Trophoblast cell (in vitro differentiated cells and primary cell): Measurements from ENCODE around the gene RNASEL.

Experiments
- DNase-seq, 2 donors: peaks; one replicate each; pipeline ENCODE4 v3.0.0-alpha.2; 2016
- H2AFZ ChIP-seq: 2 replicates; pipeline ENCODE4 v1.6.1; 2013; ENCODE audit warnings: low read length, moderate library complexity, mild to moderate bottlenecking; ENCODE audit not compliant: insufficient read depth, poor library complexity
- H2AK5ac ChIP-seq: 2 replicates; pipeline ENCODE4 v1.6.1; 2013; ENCODE audit warnings: mild to moderate bottlenecking, low read length
- H2BK120ac ChIP-seq: 2 replicates; pipeline ENCODE4 v1.6.1; 2013; ENCODE audit warnings: low read length, mild to moderate bottlenecking, moderate library complexity; ENCODE audit not compliant: insufficient read depth, poor library complexity
- H2BK12ac ChIP-seq: 2 replicates; pipeline ENCODE4 v1.6.1; 2013; ENCODE audit warnings: mild to moderate bottlenecking, low read length, moderate library complexity
- H2BK5ac ChIP-seq: 2 replicates; pipeline ENCODE4 v1.6.1; 2013; ENCODE audit warnings: low read length, low read depth, moderate library complexity, mild to moderate bottlenecking; ENCODE audit not compliant: poor library complexity
- H3K14ac ChIP-seq: 2 replicates; pipeline ENCODE4 v1.6.1; 2013; ENCODE audit warnings: mild to moderate bottlenecking, low read length
- H3K18ac ChIP-seq: 2 replicates; pipeline ENCODE4 v1.6.1; 2013; ENCODE audit warnings: mild to moderate bottlenecking, low read length
- H3K23ac ChIP-seq: 2 replicates; pipeline ENCODE4 v1.6.1; 2013; ENCODE audit warnings: low read length
- H3K27ac ChIP-seq: 2 replicates; pipeline ENCODE4 v1.5.1; 2013; ENCODE audit warnings: low read depth, mild to moderate bottlenecking, inconsistent platforms, low read length, moderate library complexity
- H3K27me3 ChIP-seq: 2 replicates; pipeline ENCODE4 v1.6.1; 2013; ENCODE audit warnings: inconsistent platforms, mild to moderate bottlenecking, low read length, moderate library complexity; ENCODE audit not compliant: insufficient read depth
- H3K36me3 ChIP-seq, 2 experiments: 1 replicate in 1 of 2; 2 replicates in 1 of 2; pipeline ENCODE4 v1.6.1; 2013; ENCODE audit warnings: low read length in 2 of 2, mild to moderate bottlenecking in 2 of 2, moderate library complexity in 1 of 2; ENCODE audit not compliant: insufficient read depth in 2 of 2, control insufficient read depth in 1 of 2
- H3K4ac ChIP-seq: 2 replicates; pipeline ENCODE4 v1.6.1; 2013; ENCODE audit warnings: low read depth, mild to moderate bottlenecking, low read length, moderate library complexity
- H3K4me1 ChIP-seq, 2 experiments: 1 replicate in 1 of 2; 2 replicates in 1 of 2; pipeline ENCODE4 v1.6.1; 2013; ENCODE audit warnings: low read length in 2 of 2, mild to moderate bottlenecking in 2 of 2, moderate library complexity in 1 of 2; ENCODE audit not compliant: insufficient read depth in 2 of 2, control insufficient read depth in 1 of 2
- H3K4me2 ChIP-seq: 2 replicates; pipeline ENCODE4 v1.6.1; 2013; ENCODE audit warnings: inconsistent platforms, mild to moderate bottlenecking, low read length, moderate library complexity
- H3K4me3 ChIP-seq: 2 replicates; pipeline ENCODE4 v1.5.1; 2013; ENCODE audit warnings: mild to moderate bottlenecking, low read depth, low read length, inconsistent platforms
- H3K79me1 ChIP-seq: one replicate; pipeline ENCODE4 v1.6.1; 2013; ENCODE audit warnings: low read length
- H3K79me2 ChIP-seq: 2 replicates; pipeline ENCODE4 v1.6.1; 2013; ENCODE audit warnings: low read length, mild to moderate bottlenecking; ENCODE audit not compliant: control insufficient read depth, insufficient read depth, poor library complexity
- H3K9ac ChIP-seq: 2 replicates; pipeline ENCODE4 v1.6.1; 2013; ENCODE audit warnings: mild to moderate bottlenecking, low read length
- H3K9me3 ChIP-seq: 2 replicates; pipeline ENCODE4 v1.6.1; 2013; ENCODE audit warnings: low read depth, mild to moderate bottlenecking, control low read depth, inconsistent platforms, low read length; ENCODE audit not compliant: insufficient read depth
- H4K12ac ChIP-seq: 2 replicates; pipeline ENCODE4 v1.6.1; 2013; ENCODE audit warnings: low read depth, mild to moderate bottlenecking, low read length, moderate library complexity
- H4K8ac ChIP-seq: 2 replicates; pipeline ENCODE4 v1.6.1; 2013; ENCODE audit warnings: low read depth, mild to moderate bottlenecking, low read length, moderate library complexity
- H4K91ac ChIP-seq: one replicate; pipeline ENCODE4 v1.6.1; 2013; ENCODE audit warnings: low read depth, mild to moderate bottlenecking, low read length, moderate library complexity
- WGBS: extraction: QIAGEN DNeasy Blood & Tissue Kit; methylation state at CpG from one replicate; pipeline ENCODE4 v1.1.7; 2013; ENCODE audit warnings: missing lambda C conversion rate; ENCODE audit not compliant: insufficient read length, insufficient coverage; ENCODE audit errors: extremely low coverage; 5-methylcytosine and 5-hydroxymethylcytosine counted together

The RNASEL gene

GRCh38 chr1:182610606-182611194, 21.6 kb upstream of the RNASEL start:
- no peak overlapping the region for H3K4ac ChIP-seq
- peak overlapping the region; percentile 10 for H2BK120ac ChIP-seq
- H3K14ac ChIP-seq, result no peak overlapping the region
- no peak overlapping the region for H3K9ac ChIP-seq
- no peaks in the 10 kb centered on the region for H3K9me3 ChIP-seq
- no peak overlapping the region for H4K8ac ChIP-seq
- no peak overlapping the region for H2AFZ ChIP-seq
- H3K4me2 ChIP-seq, result no peak overlapping the region
- WGBS, result no CpG with 5 or more reads among the region's 6 CpGs
- H3K79me1 ChIP-seq, result peaks cover 30% of the 10 kb centered on the region
- DNase-seq, result no peak
- no peaks in the 10 kb centered on the region for H3K27me3 ChIP-seq
- H3K27ac ChIP-seq, result no peak overlapping the region
- H3K4me1 ChIP-seq, result peaks cover 28% of the 10 kb centered on the region in 2 experiments
- H3K23ac ChIP-seq, result no peak overlapping the region
- H3K18ac ChIP-seq, result no peak overlapping the region
- no peaks in the 10 kb centered on the region for H3K36me3 ChIP-seq
- peaks cover 11% of the 10 kb centered on the region for H3K79me2 ChIP-seq
- no peak overlapping the region for H3K4me3 ChIP-seq
- H4K12ac ChIP-seq, result no peak overlapping the region
- peak overlapping the region; percentile 32 for H2BK12ac ChIP-seq
- H4K91ac ChIP-seq, result peak overlapping the region; percentile 41
- H2AK5ac ChIP-seq, result peak overlapping the region; percentile 7
- H2BK5ac ChIP-seq, result no peak overlapping the region

DNA sequence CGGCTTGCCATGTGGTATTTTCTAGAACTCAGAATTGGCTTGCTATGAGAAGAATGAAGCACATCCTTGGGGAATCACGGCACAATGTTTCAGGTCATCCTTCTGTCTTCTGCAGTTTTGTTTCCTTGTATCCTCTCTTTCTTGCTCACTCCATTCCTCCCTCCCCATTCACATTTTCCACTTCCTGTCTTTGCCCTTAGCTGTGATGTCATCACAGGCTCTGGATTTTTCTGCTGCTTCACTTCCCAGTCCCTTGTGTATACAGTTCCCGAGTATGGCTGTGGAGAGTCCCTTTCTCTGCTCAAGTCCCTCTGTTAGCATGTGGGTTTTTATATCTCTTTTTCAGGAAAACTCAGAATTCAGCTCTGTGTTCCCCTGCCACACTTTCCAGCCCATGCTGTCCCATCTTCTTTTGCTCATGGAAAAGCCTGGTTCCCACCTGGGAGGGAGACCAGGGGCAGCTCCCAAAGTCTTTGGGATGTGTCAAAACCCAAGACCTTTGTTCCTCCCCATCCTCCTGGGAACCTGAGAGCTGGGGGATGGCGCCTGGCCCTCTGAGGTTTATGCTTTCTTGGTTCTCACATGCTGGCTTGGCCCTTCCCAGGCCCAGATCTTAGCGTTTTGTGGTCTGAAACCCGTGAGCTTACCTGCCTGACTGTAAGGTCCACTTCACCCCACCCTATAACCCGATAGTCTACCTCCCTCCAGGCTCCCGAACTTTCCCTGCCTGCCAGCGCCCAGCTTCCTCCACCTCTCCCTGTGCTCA, 20.0 kb upstream of the RNASEL start:
- Histone ChIP-seq H2AFZ (peak overlapping the region; percentile 66), H4K8ac (peak overlapping the region; percentile 50), H3K27me3 (no peaks in the 10 kb centered on the region), H2AK5ac (peak overlapping the region; percentile 59), H3K4me2 (no peak overlapping the region), H3K27ac (no peak overlapping the region), H2BK12ac (peak overlapping the region; percentile 63), H3K9ac (no peak overlapping the region), H4K91ac (peak overlapping the region; percentile 86), H3K79me2 (peaks cover 2% of the 10 kb centered on the region), H3K14ac (peak overlapping the region; percentile 76), H3K4ac (no peak overlapping the region), H3K9me3 (no peaks in the 10 kb centered on the region), H3K36me3 (no peaks in the 10 kb centered on the region), H3K23ac (no peak overlapping the region), H2BK5ac (peak overlapping the region; percentile 67), H3K18ac (peak overlapping the region; percentile 54), H3K79me1 (peaks cover 19% of the 10 kb centered on the region), H3K4me3 (no peak overlapping the region), H3K4me1 (peaks cover 21 to 24% of the 10 kb centered on the region in 2 experiments), H2BK120ac (peak overlapping the region; percentile 70), H4K12ac (peak overlapping the region; percentile 27)
- WGBS, result no CpG with 5 or more reads among the region's 9 CpGs
- DNase-seq, result peak; percentile 22 to 63

DNA sequence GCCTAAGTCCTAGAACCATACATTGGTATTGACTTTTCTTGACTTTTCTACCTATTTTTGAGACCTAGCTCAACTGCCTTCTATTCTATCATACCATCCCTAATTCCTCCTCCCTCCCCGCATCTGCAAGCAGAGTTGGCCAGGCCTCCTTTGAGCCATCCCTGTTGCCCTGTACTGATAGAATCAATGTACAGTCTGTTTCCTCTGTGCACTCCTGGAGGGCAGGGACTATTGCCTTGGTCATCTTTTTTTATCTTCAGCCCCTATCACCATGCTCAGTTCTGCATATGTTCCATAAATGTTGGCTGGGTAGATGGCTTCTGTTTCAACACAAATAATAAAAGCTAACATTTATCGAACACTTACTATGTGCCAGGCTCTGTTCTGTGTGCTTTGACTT, 19.2 kb upstream of the RNASEL start:
- H4K8ac ChIP-seq, result no peak overlapping the region
- H3K4me2 ChIP-seq, result no peak overlapping the region
- H3K79me1 ChIP-seq, result peaks cover 20% of the 10 kb centered on the region
- H2BK5ac ChIP-seq, result no peak overlapping the region
- no peak overlapping the region for H4K12ac ChIP-seq
- H3K4ac ChIP-seq, result no peak overlapping the region
- H2BK120ac ChIP-seq, result no peak overlapping the region
- H3K79me2 ChIP-seq, result peaks cover 7% of the 10 kb centered on the region
- no peak overlapping the region for H3K23ac ChIP-seq
- no peak overlapping the region for H3K9ac ChIP-seq
- no peak overlapping the region for H3K14ac ChIP-seq
- no peak overlapping the region for H3K27ac ChIP-seq
- no peak overlapping the region for H3K18ac ChIP-seq
- H3K9me3 ChIP-seq, result no peaks in the 10 kb centered on the region
- peaks cover 19 to 22% of the 10 kb centered on the region in 2 experiments for H3K4me1 ChIP-seq
- DNase-seq, result no peak
- H3K4me3 ChIP-seq, result no peak overlapping the region
- no peaks in the 10 kb centered on the region for H3K27me3 ChIP-seq
- WGBS, result no CpG with 5 or more reads among the region's 2 CpGs
- no peak overlapping the region for H2BK12ac ChIP-seq
- no peak overlapping the region for H4K91ac ChIP-seq
- peaks cover 0 to under 1% of the 10 kb centered on the region in 2 experiments for H3K36me3 ChIP-seq
- no peak overlapping the region for H2AFZ ChIP-seq
- H2AK5ac ChIP-seq, result no peak overlapping the region

- no peak overlapping the region for H3K4ac ChIP-seq
- H2AFZ ChIP-seq, result no peak overlapping the region
- no peak overlapping the region for H3K23ac ChIP-seq
- no peak overlapping the region for H2BK5ac ChIP-seq
- no peak overlapping the region for H4K8ac ChIP-seq
- H3K9me3 ChIP-seq, result no peaks in the 10 kb centered on the region
- H3K4me1 ChIP-seq, result peaks cover 23 to 24% of the 10 kb centered on the region in 2 experiments
- H3K27ac ChIP-seq, result no peak overlapping the region
- H3K36me3 ChIP-seq, result peaks cover 3 to 6% of the 10 kb centered on the region in 2 experiments
- H3K79me1 ChIP-seq, result peaks cover 24% of the 10 kb centered on the region
- H2AK5ac ChIP-seq, result no peak overlapping the region
- H4K91ac ChIP-seq, result no peak overlapping the region
- no peaks in the 10 kb centered on the region for H3K27me3 ChIP-seq
- no peak overlapping the region for H2BK120ac ChIP-seq
- H4K12ac ChIP-seq, result no peak overlapping the region
- no peak overlapping the region for H2BK12ac ChIP-seq
- H3K14ac ChIP-seq, result no peak overlapping the region
- no peak overlapping the region for H3K4me2 ChIP-seq
- no peak overlapping the region for H3K9ac ChIP-seq
- peaks cover 12% of the 10 kb centered on the region for H3K79me2 ChIP-seq
- DNase-seq, result no peak
- WGBS, result no CpG with 5 or more reads among the region's 1 CpG
- H3K18ac ChIP-seq, result no peak overlapping the region
- no peak overlapping the region for H3K4me3 ChIP-seq
These were observed 18.5 kb upstream of the RNASEL start for GRCh38 chr1:182607566-182607965.
